Measurements from ENCODE around the gene KRTAP5-5.

DNA sequence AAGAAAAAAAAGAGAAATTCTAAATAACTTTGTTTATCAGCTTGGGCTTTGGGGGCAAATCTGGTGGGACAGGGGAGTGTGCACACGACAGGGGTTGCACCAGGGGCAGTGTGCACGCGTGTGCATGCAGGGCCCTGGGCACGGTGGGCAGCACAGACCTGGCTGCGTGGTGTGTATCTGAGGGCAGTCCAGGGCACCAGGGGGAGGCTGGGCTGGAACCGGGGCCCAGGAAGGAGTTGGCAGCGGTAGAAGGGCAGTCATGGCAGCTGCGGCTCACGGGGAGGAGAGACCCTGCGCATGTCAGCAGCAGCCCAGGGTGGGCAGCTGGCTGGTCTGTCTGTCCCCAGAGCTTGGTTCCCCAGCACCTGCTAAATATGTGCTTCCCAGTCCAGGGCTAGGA lies 4.3 kb downstream of the KRTAP5-5 start:
- TF ChIP-seq POLR2A (IDR thresholded peaks at IDR 0.05), result no peak
- TF ChIP-seq, protein P1, sequence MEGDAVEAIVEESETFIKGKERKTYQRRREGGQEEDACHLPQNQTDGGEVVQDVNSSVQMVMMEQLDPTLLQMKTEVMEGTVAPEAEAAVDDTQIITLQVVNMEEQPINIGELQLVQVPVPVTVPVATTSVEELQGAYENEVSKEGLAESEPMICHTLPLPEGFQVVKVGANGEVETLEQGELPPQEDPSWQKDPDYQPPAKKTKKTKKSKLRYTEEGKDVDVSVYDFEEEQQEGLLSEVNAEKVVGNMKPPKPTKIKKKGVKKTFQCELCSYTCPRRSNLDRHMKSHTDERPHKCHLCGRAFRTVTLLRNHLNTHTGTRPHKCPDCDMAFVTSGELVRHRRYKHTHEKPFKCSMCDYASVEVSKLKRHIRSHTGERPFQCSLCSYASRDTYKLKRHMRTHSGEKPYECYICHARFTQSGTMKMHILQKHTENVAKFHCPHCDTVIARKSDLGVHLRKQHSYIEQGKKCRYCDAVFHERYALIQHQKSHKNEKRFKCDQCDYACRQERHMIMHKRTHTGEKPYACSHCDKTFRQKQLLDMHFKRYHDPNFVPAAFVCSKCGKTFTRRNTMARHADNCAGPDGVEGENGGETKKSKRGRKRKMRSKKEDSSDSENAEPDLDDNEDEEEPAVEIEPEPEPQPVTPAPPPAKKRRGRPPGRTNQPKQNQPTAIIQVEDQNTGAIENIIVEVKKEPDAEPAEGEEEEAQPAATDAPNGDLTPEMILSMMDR (IDR thresholded peaks at IDR 0.05), result no peak

Data from right lobe of liver (tissue), 4 donors.